IMR-90 (cell line): Measurements from ENCODE around the gene FNDC11. TPM values are rescaled to one million over a fixed set of nuclear protein-coding genes. Genes with fewer than 3 reads are reported as not detected.
A peak's percentile ranks its signal among the peaks of the same experiment; 100 is the strongest.

Source experiments
- ATAC-seq: fragments of 200-7000 bp; cut with Tn5 transposase; 2 replicates; pipeline ENCODE4 v1.9.1; 2020; ENCODE audit warnings: low read depth, mild to moderate bottlenecking, moderate library complexity
- BruUV-seq: library from RNA; stranded (reverse); fragments of 400-500 nt; replicated peaks from 2 replicates; lab custom pipeline; 2021; lab: Mats Ljungman, UMichigan
- CTCF ChIA-PET: fragments of 300-600 bp; formaldehyde crosslinking; extraction: SDS; loops from one replicate; lab custom pipeline; 2021; ENCODE audit warnings: antibody characterized with exemption; lab: Yijun Ruan, JAX
- POLR2A ChIA-PET: fragments of 300-600 bp; sonication (Branson Sonifier 250); formaldehyde crosslinking; loops from one replicate; lab custom pipeline; 2022; ENCODE audit warnings: antibody characterized with exemption; ENCODE audit not compliant: unreplicated experiment; lab: Charles Lee
- DNase-seq: peaks from one replicate; pipeline ENCODE4 v3.0.0; 2013
- H2AFZ ChIP-seq: replicated peaks from 2 replicates; pipeline ENCODE3; 2013; ENCODE audit warnings: low read length, mild to moderate bottlenecking; ENCODE audit not compliant: poor library complexity
- H2AK5ac ChIP-seq: 2 replicates; pipeline ENCODE4 v1.6.1; 2013; ENCODE audit warnings: low read depth, low read length, inconsistent platforms
- H2AK9ac ChIP-seq: replicated peaks from 2 replicates; pipeline ENCODE3; 2013; ENCODE audit warnings: mild to moderate bottlenecking, low read depth, low read length, moderate library complexity; ENCODE audit not compliant: poor library complexity
- H2BK120ac ChIP-seq: 2 replicates; pipeline ENCODE4 v1.6.1; 2013; ENCODE audit warnings: low read depth, low read length, inconsistent platforms
- H2BK15ac ChIP-seq: 3 replicates; pipeline ENCODE4 v1.6.1; 2013; ENCODE audit warnings: low read depth, low read length, inconsistent platforms
- H2BK20ac ChIP-seq: 2 replicates; pipeline ENCODE4 v1.6.1; 2013; ENCODE audit warnings: low read depth, mild to moderate bottlenecking, inconsistent platforms, low read length, moderate library complexity
- H2BK5ac ChIP-seq: 2 replicates; pipeline ENCODE4 v1.6.1; 2013; ENCODE audit warnings: mild to moderate bottlenecking, low read depth, low read length, inconsistent platforms; ENCODE audit not compliant: poor library complexity, severe bottlenecking
- H3K14ac ChIP-seq: replicated peaks from 2 replicates; pipeline ENCODE4 v1.6.1; 2013; ENCODE audit warnings: low read depth, low read length, inconsistent platforms
- H3K18ac ChIP-seq: 2 replicates; pipeline ENCODE4 v1.6.1; 2013; ENCODE audit warnings: low read depth, low read length, control low read depth
- H3K23ac ChIP-seq: 2 replicates; pipeline ENCODE4 v1.6.1; 2013; ENCODE audit warnings: low read depth, low read length, inconsistent platforms
- H3K27ac ChIP-seq: 2 replicates; pipeline ENCODE4 v1.5.1; 2013; ENCODE audit warnings: mild to moderate bottlenecking, control low read depth, low read length; ENCODE audit not compliant: insufficient read depth
- H3K27me3 ChIP-seq: 2 replicates; pipeline ENCODE4 v1.6.1; 2013; ENCODE audit warnings: low read length; ENCODE audit not compliant: control insufficient read depth, insufficient read depth
- H3K36me3 ChIP-seq: 2 replicates; pipeline ENCODE4 v1.6.1; 2013; ENCODE audit warnings: low read length, mixed read lengths; ENCODE audit not compliant: control insufficient read depth, insufficient read depth
- H3K4ac ChIP-seq: 2 replicates; pipeline ENCODE4 v1.6.1; 2013; ENCODE audit warnings: low read depth, low read length, inconsistent platforms
- H3K4me1 ChIP-seq: 2 replicates; pipeline ENCODE4 v1.6.1; 2013; ENCODE audit warnings: low read length, mixed read lengths; ENCODE audit not compliant: control insufficient read depth, insufficient read depth
- H3K4me2 ChIP-seq: 2 replicates; pipeline ENCODE4 v1.6.1; 2013; ENCODE audit warnings: low read depth, mild to moderate bottlenecking, control low read depth, low read length, moderate library complexity
- H3K4me3 ChIP-seq: 2 replicates; pipeline ENCODE4 v1.5.1; 2013; ENCODE audit warnings: low read depth, mild to moderate bottlenecking, control low read depth, low read length, moderate library complexity; ENCODE audit not compliant: insufficient read depth
- H3K56ac ChIP-seq: 2 replicates; pipeline ENCODE4 v1.6.1; 2013; ENCODE audit warnings: low read length, inconsistent platforms; ENCODE audit not compliant: insufficient read depth; ENCODE audit errors: extremely low read depth
- H3K79me1 ChIP-seq, 2 experiments: 2 replicates each; pipeline ENCODE4 v1.6.1; 2013; ENCODE audit warnings: low read length in 2 of 2, inconsistent platforms in 1 of 2, low read depth in 1 of 2
- H3K9ac ChIP-seq: 2 replicates; pipeline ENCODE4 v1.6.1; 2013; ENCODE audit warnings: low read depth, low read length, control low read depth
- H3K9me1 ChIP-seq: 2 replicates; pipeline ENCODE4 v1.6.1; 2013; ENCODE audit warnings: low read length, inconsistent platforms; ENCODE audit not compliant: insufficient read depth
- H3K9me3 ChIP-seq: 2 replicates; pipeline ENCODE4 v1.6.1; 2013; ENCODE audit warnings: low read length; ENCODE audit not compliant: control insufficient read depth, insufficient read depth
- H4K20me1 ChIP-seq: 2 replicates; pipeline ENCODE4 v1.6.1; 2013; ENCODE audit warnings: low read length, inconsistent platforms; ENCODE audit not compliant: insufficient read depth
- H4K5ac ChIP-seq: 2 replicates; pipeline ENCODE4 v1.6.1; 2013; ENCODE audit warnings: mild to moderate bottlenecking, low read depth, low read length, control low read depth
- H4K8ac ChIP-seq, 2 experiments: 2 replicates each; pipeline ENCODE4 v1.6.1; 2013; ENCODE audit warnings: low read depth in 2 of 2, low read length in 2 of 2, control low read depth in 1 of 2, inconsistent platforms in 1 of 2
- H4K91ac ChIP-seq: 2 replicates; pipeline ENCODE4 v1.6.1; 2013; ENCODE audit warnings: low read depth, low read length, inconsistent platforms; ENCODE audit not compliant: insufficient read depth
- BHLHE40 ChIP-seq: fragments of 150-350 bp; IDR thresholded peaks from 2 replicates; pipeline ENCODE4 v1.6.1; 2016; ENCODE audit warnings: mild to moderate bottlenecking, low read depth, low read length
- CEBPB ChIP-seq: IDR thresholded peaks from 2 replicates; pipeline ENCODE4 v1.6.1; 2012; ENCODE audit warnings: low read depth, low read length, improper control_type of control experiment
- CHD1 ChIP-seq: IDR thresholded peaks from 2 replicates; pipeline ENCODE4 v1.6.1; 2012; ENCODE audit warnings: low read depth, low read length, improper control_type of control experiment
- ELK1 ChIP-seq: fragments of 150-350 bp; IDR thresholded peaks from 2 replicates; pipeline ENCODE4 v1.6.1; 2016; ENCODE audit warnings: low read depth, mild to moderate bottlenecking, low read length, moderate library complexity, borderline replicate concordance
- FOS ChIP-seq: fragments of 150-350 bp; IDR thresholded peaks from 2 replicates; pipeline ENCODE4 v1.6.1; 2016; ENCODE audit warnings: low read depth, low read length
- MAFK ChIP-seq: IDR thresholded peaks from 2 replicates; pipeline ENCODE4 v1.6.1; 2012; ENCODE audit warnings: low read depth, low read length, improper control_type of control experiment
- MAZ ChIP-seq: IDR thresholded peaks from 2 replicates; pipeline ENCODE4 v1.6.1; 2012; ENCODE audit warnings: low read depth, mild to moderate bottlenecking, low read length, improper control_type of control experiment, moderate library complexity, borderline replicate concordance
- MXI1 ChIP-seq: IDR thresholded peaks from 2 replicates; pipeline ENCODE4 v1.6.1; 2012; ENCODE audit warnings: low read depth, mild to moderate bottlenecking, low read length, moderate library complexity, borderline replicate concordance
- NFE2L2 ChIP-seq: fragments of 150-350 bp; IDR thresholded peaks from 2 replicates; pipeline ENCODE4 v1.6.1; 2016; ENCODE audit warnings: low read depth, mild to moderate bottlenecking, low read length
- POLR2A ChIP-seq: IDR thresholded peaks from 2 replicates; pipeline ENCODE4 v1.6.1; 2012; ENCODE audit warnings: mild to moderate bottlenecking, low read depth, low read length
- RAD21 ChIP-seq: IDR thresholded peaks from 2 replicates; pipeline ENCODE4 v1.6.1; 2012; ENCODE audit warnings: low read length, improper control_type of control experiment
- RCOR1 ChIP-seq: IDR thresholded peaks from 2 replicates; pipeline ENCODE4 v1.6.1; 2012; ENCODE audit warnings: mild to moderate bottlenecking, low read length, improper control_type of control experiment; ENCODE audit not compliant: insufficient replicate concordance
- RFX5 ChIP-seq: IDR thresholded peaks from 2 replicates; pipeline ENCODE4 v1.8.0; 2012; ENCODE audit warnings: low read depth, mild to moderate bottlenecking, low read length, moderate library complexity
- SMC3 ChIP-seq: fragments of 150-350 bp; IDR thresholded peaks from 2 replicates; pipeline ENCODE4 v1.6.1; 2016; ENCODE audit warnings: low read depth, mild to moderate bottlenecking, antibody characterized with exemption, low read length, moderate library complexity
- USF2 ChIP-seq: fragments of 150-350 bp; IDR thresholded peaks from 2 replicates; pipeline ENCODE4 v1.6.1; 2017; ENCODE audit warnings: mild to moderate bottlenecking, antibody characterized with exemption, low read length, low read depth
- WGBS, 2 experiments: methylation state at CpG; one replicate each; pipeline versions ENCODE4 v1.1.5 to v1.1.7; 2013; ENCODE audit warnings: missing lambda C conversion rate in 2 of 2; ENCODE audit not compliant: insufficient read length in 1 of 2; ENCODE audit errors: extremely low coverage in 2 of 2; 5-methylcytosine and 5-hydroxymethylcytosine counted together
- dilution Hi-C: fragments of 300-500 bp; cut with HindIII; formaldehyde crosslinking; loops from one replicate; pipeline ENCODE4 v1.14.3; 2018; ENCODE audit warnings: low sequenced_read_pairs; ENCODE audit not compliant: unreplicated experiment
- in situ Hi-C: fragments of 300-500 bp; cut with MboI; formaldehyde crosslinking; loops from 3 replicates; pipeline ENCODE4 v1.14.3; 2019; ENCODE audit warnings: low sequenced_read_pairs, inconsistent platforms, mixed read lengths
- intact Hi-C: fragments of 100-400 bp; cut with micrococcal nuclease; formaldehyde crosslinking; loops from 2 replicates; pipeline ENCODE4 v1.10.0; 2022
- polyA plus RNA-seq, 3 experiments: library from polyadenylated mRNA; depleted of rRNA; stranded (reverse); fragments of >200 nt; gene quantifications; 2 replicates each; pipeline ENCODE4 v1.2.3, GENCODE V29; 2012; ENCODE audit warnings: low replicate concordance in 1 of 3
- total RNA-seq: library from RNA; depleted of rRNA; stranded (reverse); fragments of >200 nt; gene quantifications from 2 replicates; pipeline ENCODE4 v1.2.3, GENCODE V29; 2012

FNDC11 gene
- total and polyA plus RNA-seq, 2 of the 4 experiments (the other 2 are of a cell fraction), result 0.36 to 1.0 TPM

DNA sequence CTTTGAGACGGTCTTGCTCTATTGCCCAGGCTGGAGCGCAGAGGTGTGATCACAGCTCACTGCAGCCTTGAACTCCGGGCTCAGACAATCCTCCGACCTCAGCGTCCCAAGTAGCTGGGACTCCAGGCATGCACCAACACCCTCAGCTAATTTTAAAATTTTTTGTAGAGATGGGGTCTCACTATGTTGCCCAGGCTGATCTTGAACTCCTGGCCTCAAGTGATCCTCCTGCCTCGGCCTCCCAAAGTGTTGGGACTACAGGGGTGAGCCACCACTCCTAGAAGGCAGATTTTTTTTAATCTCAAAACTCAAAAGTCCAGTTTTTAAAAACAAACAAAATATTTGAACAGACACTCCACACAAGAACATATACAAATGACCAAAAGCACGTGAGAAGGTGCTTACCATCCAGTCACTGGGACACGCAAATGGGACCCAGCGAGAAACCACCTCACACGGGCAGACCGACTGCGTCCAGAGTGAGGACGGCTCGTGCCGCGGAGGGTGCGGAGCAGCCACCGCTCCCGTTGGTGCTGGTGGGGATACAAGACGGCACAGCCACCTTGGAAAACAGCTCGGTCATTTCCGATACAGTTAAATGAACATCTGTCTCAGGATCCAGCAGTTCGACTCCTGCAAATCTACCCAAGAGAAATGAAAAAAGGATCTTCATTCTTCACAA, 28.6 kb downstream of the FNDC11 start:
- no peaks in the 10 kb centered on the region for H3K79me1 ChIP-seq
- H3K9ac ChIP-seq, result no peak overlapping the region
- no peaks in the 10 kb centered on the region for H3K27me3 ChIP-seq
- WGBS, 2 experiments, result 87% methylated on average over 20 of the region's 23 CpGs; no CpG with 5 or more reads in 1 of the 2 experiments
- peak overlapping the region; percentile 17 for H2AK9ac ChIP-seq
- no peaks in the 10 kb centered on the region for H3K4me1 ChIP-seq
- in situ Hi-C loops (no loop called here), dilution Hi-C loops (no loop called here), intact Hi-C loops (no loop called here)
- no peak overlapping the region for H3K4ac ChIP-seq
- no peak overlapping the region for H3K56ac ChIP-seq
- H4K5ac ChIP-seq, result no peak overlapping the region
- H3K4me3 ChIP-seq, result no peak overlapping the region
- no peak overlapping the region; the same call in 1 of the 2 replicates for H4K91ac ChIP-seq
- H2BK15ac ChIP-seq, result no peak overlapping the region
- no peak overlapping the region for H3K14ac ChIP-seq
- H2AK5ac ChIP-seq, result no peak overlapping the region
- no peak overlapping the region for H3K27ac ChIP-seq
- H3K18ac ChIP-seq, result no peak overlapping the region
- H3K4me2 ChIP-seq, result peak overlapping the region; percentile 21
- H3K9me1 ChIP-seq, result peaks cover 2% of the 10 kb centered on the region; the same call in 1 of the 2 replicates
- H2BK20ac ChIP-seq, result no peak overlapping the region
- DNase-seq, result no peak
- POLR2A ChIA-PET, result no interaction called here
- no peak for TF ChIP-seq SMC3
- no peak for TF ChIP-seq RCOR1
- TF ChIP-seq FOS, result no peak
- no peak for TF ChIP-seq RAD21
- no peak for TF ChIP-seq ELK1
- TF ChIP-seq CHD1, result no peak
- TF ChIP-seq NFE2L2, result no peak
- no peak for TF ChIP-seq CEBPB
- TF ChIP-seq BHLHE40, result no peak
- TF ChIP-seq MXI1, result no peak
- no peak for TF ChIP-seq USF2
- TF ChIP-seq MAZ, result no peak
- no peak for TF ChIP-seq MAFK
- no peak for TF ChIP-seq POLR2A
- no peak for TF ChIP-seq RFX5
- ATAC-seq, result no peak
- H3K36me3 ChIP-seq, result peaks cover 3% of the 10 kb centered on the region; the same call in 1 of the 2 replicates
- no peak overlapping the region for H2BK120ac ChIP-seq
- no peak overlapping the region for H2BK5ac ChIP-seq
- no TSS peak for BruUV-seq
- peak overlapping the region in 1 of 2 experiments; percentile 29; a peak in 1 of 4 replicates for H4K8ac ChIP-seq
- no peaks in the 10 kb centered on the region for H3K9me3 ChIP-seq
- H2AFZ ChIP-seq, result peak overlapping the region; percentile 88
- H3K23ac ChIP-seq, result no peak overlapping the region
- no peaks in the 10 kb centered on the region; the same call in 1 of the 2 replicates for H4K20me1 ChIP-seq
- CTCF ChIA-PET, result interaction anchor here (0.7 kb wide), 1 partner anchor 30 kb away, joined by 4 read pairs; no protein-coding TSS in a partner anchor
